Lower leg skin (tissue), 4 donors: ENCODE results near the gene MSANTD1. TPM values are rescaled to one million over a fixed set of nuclear protein-coding genes. Genes with fewer than 3 reads are reported as not detected.

Source experiments
- DNase-seq, 2 donors: peaks; one replicate each; pipeline ENCODE4 v3.0.0-alpha.2; 2019; ENCODE audit warnings: low spot score in 2 of 2
- H3K4me3 ChIP-seq: fragments of 200-600 bp; sonication (generic); 2 replicates; pipeline ENCODE4 v1.5.1; 2017; ENCODE audit warnings: mild to moderate bottlenecking, low read depth; ENCODE audit not compliant: poor library complexity, severe bottlenecking
- POLR2A ChIP-seq, 2 donors: fragments of 450-650 bp; IDR thresholded peaks; one replicate each; pipeline ENCODE4 v1.6.1; 2016 to 2017; ENCODE audit warnings: antibody characterized with exemption in 2 of 2, mild to moderate bottlenecking in 1 of 2, moderate library complexity in 1 of 2
- WGBS, 2 donors: methylation state at CpG; one replicate each; pipeline ENCODE4 v1.1.5; 2018; 5-methylcytosine and 5-hydroxymethylcytosine counted together
- intact Hi-C: fragments of 100-400 bp; cut with DNase I; formaldehyde crosslinking; loops from one replicate; pipeline ENCODE4 v1.15.0; 2023; ENCODE audit warnings: low total_unique reads
- total RNA-seq, 4 donors: library from RNA; depleted of rRNA; stranded (reverse); fragments of >200 nt; gene quantifications; one replicate each; pipeline ENCODE4 v1.1.0, GENCODE V29; 2016
- TF ChIP-seq, protein P1 (sequence below), 3 donors: fragments of 450-650 bp; IDR thresholded peaks; one replicate each; pipeline ENCODE4 v1.5.1; 2016; ENCODE audit warnings: antibody characterized with exemption in 3 of 3, mild to moderate bottlenecking in 3 of 3, moderate library complexity in 2 of 3

MSANTD1 gene
- total RNA-seq, 4 donors from 2014 or later, result 0.19 to 0.76 (median 0.35) TPM

DNA sequence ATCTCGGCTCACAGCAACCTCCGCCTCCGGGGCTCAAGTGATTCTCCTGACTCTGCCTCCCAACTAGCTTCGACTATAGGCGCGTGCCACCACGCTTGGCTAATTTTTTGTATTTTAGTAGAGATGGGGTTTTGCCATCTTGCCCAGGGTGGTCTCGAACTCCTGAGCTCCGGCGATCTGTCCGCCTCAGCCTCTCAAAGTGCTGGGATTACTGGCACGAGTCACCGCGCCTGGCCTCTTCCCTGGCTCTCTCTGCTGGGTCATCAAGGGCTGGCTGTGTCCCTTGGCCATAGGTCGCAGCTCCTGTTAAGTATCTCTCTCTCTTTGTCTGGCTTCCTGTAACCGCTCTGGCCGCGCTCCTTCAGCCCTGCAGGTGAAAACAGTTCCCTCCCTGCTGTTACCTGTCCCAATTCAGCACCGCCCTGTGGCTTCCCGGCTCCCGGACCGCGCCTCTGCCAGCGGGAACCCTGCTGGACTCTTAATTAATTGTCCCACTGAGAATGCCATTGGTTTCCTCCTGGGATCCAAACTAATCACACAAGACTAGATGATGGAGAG is 42.5 kb downstream of the MSANTD1 start:
- 23 to 34% methylated on average over 22 to 24 of the region's 24 CpGs for WGBS, 2 donors
- intact Hi-C loops, result no loop called here

DNA sequence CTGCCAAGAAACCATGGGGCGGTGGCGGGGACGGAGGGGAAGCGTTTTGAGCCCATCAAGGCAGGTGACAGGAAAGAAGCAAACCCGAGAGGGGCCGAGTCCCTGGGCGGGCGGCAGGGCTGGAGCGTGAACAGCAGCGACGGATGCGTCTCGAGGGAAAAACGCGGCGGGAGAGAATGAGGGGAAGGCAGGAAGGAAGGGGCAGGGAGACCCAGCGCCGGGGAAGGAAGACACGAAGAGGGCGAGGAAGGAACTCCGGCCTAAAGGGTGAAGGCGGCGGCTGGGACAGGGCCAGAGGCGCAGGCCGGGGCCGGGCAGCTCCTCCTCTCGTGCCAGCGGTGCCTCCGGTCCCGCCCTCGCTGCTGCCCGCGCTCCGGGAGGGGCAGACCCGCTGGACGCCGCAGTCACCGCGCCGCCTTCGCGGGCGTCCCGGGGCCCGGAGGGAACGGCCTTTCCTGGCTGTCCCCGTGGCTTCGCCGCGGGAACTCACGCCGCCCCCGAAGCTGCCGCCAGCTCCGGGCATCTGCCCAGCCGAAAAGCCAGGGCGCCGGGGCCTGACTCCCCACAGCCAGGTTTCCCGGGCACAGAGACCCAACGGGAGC is 43.1 kb downstream of the MSANTD1 start:
- intact Hi-C loops, result no loop called here
- WGBS, 2 donors, result 0 to 1% methylated on average over 50 to 55 of the region's 60 CpGs
- peak in 1 of 2 donors; percentile 92 for DNase-seq
- TF ChIP-seq POLR2A (IDR thresholded peaks at IDR 0.05), result no peak
- TF ChIP-seq, protein P1, sequence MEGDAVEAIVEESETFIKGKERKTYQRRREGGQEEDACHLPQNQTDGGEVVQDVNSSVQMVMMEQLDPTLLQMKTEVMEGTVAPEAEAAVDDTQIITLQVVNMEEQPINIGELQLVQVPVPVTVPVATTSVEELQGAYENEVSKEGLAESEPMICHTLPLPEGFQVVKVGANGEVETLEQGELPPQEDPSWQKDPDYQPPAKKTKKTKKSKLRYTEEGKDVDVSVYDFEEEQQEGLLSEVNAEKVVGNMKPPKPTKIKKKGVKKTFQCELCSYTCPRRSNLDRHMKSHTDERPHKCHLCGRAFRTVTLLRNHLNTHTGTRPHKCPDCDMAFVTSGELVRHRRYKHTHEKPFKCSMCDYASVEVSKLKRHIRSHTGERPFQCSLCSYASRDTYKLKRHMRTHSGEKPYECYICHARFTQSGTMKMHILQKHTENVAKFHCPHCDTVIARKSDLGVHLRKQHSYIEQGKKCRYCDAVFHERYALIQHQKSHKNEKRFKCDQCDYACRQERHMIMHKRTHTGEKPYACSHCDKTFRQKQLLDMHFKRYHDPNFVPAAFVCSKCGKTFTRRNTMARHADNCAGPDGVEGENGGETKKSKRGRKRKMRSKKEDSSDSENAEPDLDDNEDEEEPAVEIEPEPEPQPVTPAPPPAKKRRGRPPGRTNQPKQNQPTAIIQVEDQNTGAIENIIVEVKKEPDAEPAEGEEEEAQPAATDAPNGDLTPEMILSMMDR (IDR thresholded peaks at IDR 0.05), result no peak
- H3K4me3 ChIP-seq, result peak overlapping the region; percentile 51

More for the DNA sequence above, 42.5 kb downstream of the MSANTD1 start:
- H3K4me3 ChIP-seq, result peak overlapping the region; percentile 51
- DNase-seq, result peak; percentile 49 to 91
- TF ChIP-seq, protein P1 (IDR thresholded peaks at IDR 0.05), result no peak
- no peak for TF ChIP-seq POLR2A (IDR thresholded peaks at IDR 0.05)

DNA sequence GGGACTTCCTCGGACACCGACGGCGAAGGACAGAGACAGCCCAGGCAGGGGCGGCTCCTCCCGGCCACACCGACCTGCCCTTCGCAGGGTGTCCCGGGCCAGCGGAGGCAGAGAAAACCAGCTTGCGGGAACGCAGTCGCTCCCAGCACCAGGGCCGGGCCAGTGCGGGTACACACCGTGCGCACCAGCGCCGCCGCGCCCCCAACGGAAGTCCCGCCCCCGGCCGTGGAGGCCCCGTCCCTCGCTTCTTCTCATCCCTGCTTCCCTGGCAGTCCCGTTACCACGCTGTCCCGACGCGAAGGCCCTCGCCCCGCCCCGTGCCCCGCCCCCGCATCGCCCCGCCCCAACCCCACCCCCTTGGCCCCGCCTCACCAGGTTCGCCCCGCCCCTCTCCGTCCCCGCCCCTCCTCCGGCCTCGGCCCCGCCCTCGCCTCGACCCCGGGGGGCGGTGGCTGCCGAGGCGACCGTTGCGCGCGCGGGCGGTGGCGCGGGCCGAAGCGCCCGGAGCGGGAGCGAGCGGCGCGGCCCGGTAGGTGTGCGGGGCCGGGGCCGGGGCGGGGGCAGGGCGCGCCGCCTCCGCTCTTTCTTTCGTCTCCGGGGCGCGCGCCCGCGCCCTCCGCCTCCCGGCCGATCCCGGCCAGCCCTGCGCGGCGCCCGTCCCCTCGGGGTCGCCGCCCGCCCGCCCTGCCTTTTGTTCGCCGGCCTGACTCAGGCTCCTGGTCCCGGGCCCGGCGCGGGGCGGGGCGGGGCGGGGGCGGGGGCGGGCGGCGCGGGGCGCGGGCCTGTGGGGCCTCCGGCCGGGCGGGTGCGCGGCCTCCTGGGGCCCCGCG is 43.8 kb downstream of the MSANTD1 start, which contains the start of gene RGS12:
TSS of gene RGS12 (plus strand) at position 451 of the 830 bp plus-strand sequence. CDS start 23,150 bp downstream, outside the sequence.
- TF ChIP-seq POLR2A (IDR thresholded peaks at IDR 0.05), result no peak
- TF ChIP-seq, protein P1 (IDR thresholded peaks at IDR 0.05), result no peak
- 1% methylated on average over 26 of the region's 121 CpGs; no CpG with 5 or more reads in 1 of the 2 donors for WGBS, 2 donors
- DNase-seq, result peak; percentile 93 to 99
- H3K4me3 ChIP-seq, result peak within 1 kb of the TSS; percentile 51
- intact Hi-C loops, result no loop called here

DNA sequence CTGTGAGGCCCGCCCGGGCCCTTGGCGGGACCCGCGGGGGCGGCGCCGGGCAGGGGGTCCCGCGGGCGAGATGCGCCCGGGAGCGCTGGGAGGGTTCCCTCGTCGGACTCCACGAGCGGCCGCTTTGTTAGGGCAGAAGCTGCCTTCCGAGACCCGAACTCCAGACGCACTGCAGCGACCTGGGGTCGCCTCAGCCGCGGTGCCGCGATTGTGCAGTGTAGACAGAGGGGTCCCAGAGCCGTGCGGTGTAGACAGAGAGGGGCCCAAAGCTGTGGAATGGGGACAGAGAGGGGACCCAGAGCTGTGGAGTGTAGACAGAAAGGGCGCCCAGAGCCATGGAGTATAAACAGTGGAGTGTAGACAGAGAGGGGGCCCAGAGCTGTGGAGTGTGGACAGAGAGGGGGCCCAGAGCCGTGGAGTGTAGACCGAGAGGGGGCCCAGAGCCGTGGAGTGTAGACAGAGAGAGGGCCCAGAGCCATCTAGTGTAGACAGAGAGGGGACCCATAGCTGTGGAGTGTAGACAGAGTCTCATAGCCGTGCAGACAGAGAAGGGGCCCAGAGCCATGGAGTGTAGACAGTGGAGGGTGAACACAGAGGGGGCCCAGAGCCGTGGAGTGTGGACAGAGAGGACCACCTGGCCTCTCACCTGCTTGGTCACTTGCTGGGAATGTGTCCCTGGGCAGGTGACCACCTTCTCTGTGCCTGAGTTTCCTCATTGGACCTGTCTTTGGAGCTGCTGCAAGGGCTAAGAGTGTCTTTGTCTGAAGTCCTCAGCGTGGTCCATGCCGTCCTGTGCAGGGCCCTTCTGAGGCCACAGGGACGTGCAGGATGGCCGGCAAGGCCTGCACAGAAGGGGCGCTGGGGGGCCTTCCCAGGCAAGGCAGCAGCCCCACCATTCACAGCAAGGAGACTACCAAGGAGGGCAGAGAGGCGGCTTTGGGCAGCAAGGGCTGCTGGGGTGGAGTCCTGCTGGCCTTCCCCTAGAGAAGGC is 44.7 kb downstream of the MSANTD1 start:
- peak in 1 of 2 donors; percentile 88 for DNase-seq
- TF ChIP-seq, protein P1 (IDR thresholded peaks at IDR 0.05), result no peak
- no peak for TF ChIP-seq POLR2A (IDR thresholded peaks at IDR 0.05)
- intact Hi-C loops, result no loop called here
- H3K4me3 ChIP-seq, result peak overlapping the region; percentile 44
- 24 to 30% methylated on average over 23 to 24 of the region's 42 CpGs for WGBS, 2 donors
